Heart right ventricle (tissue), 16 donors: ENCODE measurements around the gene TAF5L. TPM values are rescaled to one million over a fixed set of nuclear protein-coding genes. Genes with fewer than 3 reads are reported as not detected.
A peak's percentile ranks its signal among the peaks of the same experiment; 100 is the strongest.

Source experiments
- ATAC-seq, 8 donors: fragments of 200-7000 bp; cut with Tn5 transposase; one replicate each; pipeline ENCODE4 v1.9.1; 2020; ENCODE audit warnings: mild to moderate bottlenecking in 8 of 8, moderate library complexity in 8 of 8, moderate number of reproducible peaks in 1 of 8
- DNase-seq, 2 donors: peaks; one replicate each; pipeline ENCODE4 v3.0.0-alpha.2; 2020
- H3K27ac ChIP-seq, 10 donors: fragments of 200-600 bp; sonication (generic) in 2 of 10; one replicate each; pipeline versions ENCODE4 v1.5.0 to v1.8.0; 2020 to 2022; ENCODE audit warnings: mild to moderate bottlenecking in 3 of 10
- H3K27me3 ChIP-seq, 7 donors: fragments of 200-600 bp; one replicate each; pipeline ENCODE4 v1.8.0; 2021 to 2022; ENCODE audit warnings: mild to moderate bottlenecking in 2 of 7
- H3K36me3 ChIP-seq, 9 donors: fragments of 200-600 bp; sonication (generic) in 1 of 9; one replicate each; pipeline versions ENCODE4 v1.5.0 to v1.8.0; 2020 to 2022; ENCODE audit warnings: mild to moderate bottlenecking in 2 of 9
- H3K4me1 ChIP-seq, 9 donors: fragments of 200-600 bp; sonication (generic) in 1 of 9; one replicate each; pipeline versions ENCODE4 v1.5.0 to v1.8.0; 2020 to 2022; ENCODE audit warnings: mild to moderate bottlenecking in 4 of 9
- H3K4me3 ChIP-seq, 10 donors: fragments of 200-600 bp; sonication (generic) in 2 of 10; one replicate each; pipeline versions ENCODE4 v1.5.0 to v1.8.0; 2020 to 2022; ENCODE audit warnings: mild to moderate bottlenecking in 7 of 10, moderate library complexity in 2 of 10
- H3K9me3 ChIP-seq, 11 donors: fragments of 200-600 bp in 10 of 11; sonication (generic) in 2 of 11; one replicate each; pipeline versions ENCODE4 v1.5.0 to v1.8.0; 2013 to 2022; ENCODE audit warnings: mild to moderate bottlenecking in 2 of 11, control low read depth in 1 of 11, moderate library complexity in 1 of 11
- WGBS, 2 donors: extraction: QIAGEN DNeasy Blood & Tissue Kit; methylation state at CpG; one replicate each; pipeline ENCODE4 v1.1.7; 2013; ENCODE audit warnings: inconsistent platforms in 1 of 2; 5-methylcytosine and 5-hydroxymethylcytosine counted together
- intact Hi-C, 10 donors: fragments of 100-400 bp; cut with DNase I; formaldehyde crosslinking; loops; one replicate each; pipeline versions ENCODE4 v1.11.1 to v1.14.2; 2022
- polyA plus RNA-seq, 2 donors: library from polyadenylated mRNA; stranded (reverse); fragments of 200-250 nt; gene quantifications; one replicate each; pipeline ENCODE4 v1.2.3, GENCODE V29; 2013
- total RNA-seq, 10 donors: library from RNA; stranded (reverse); fragmentation: NEBNext Ultra II Directional in 3 of 10; extraction: Animal tissue kit (Norgen Biotek cat#: 25700) in 3 of 10; gene quantifications; one replicate each; pipeline versions ENCODE4 v1.2.1 to v1.2.4, GENCODE V29; 2021 to 2023
- TF ChIP-seq, protein P1 (sequence below), 9 donors: fragments of 200-600 bp; sonication (generic) in 2 of 9; IDR thresholded peaks; one replicate each; pipeline versions ENCODE4 v1.5.0 to v1.8.0; 2021 to 2022; ENCODE audit warnings: antibody characterized with exemption in 9 of 9, mild to moderate bottlenecking in 5 of 9, moderate library complexity in 1 of 9
- donor health status: Arrhythmogenic right ventricular cardiomyopathy.
- donor health status: ischemic (EF 13 %, LVEDD 7.1; RV severe dilation, severe dysfunction).
- donor health status: healthy with polysubstance abuse.
- donor health status: DM: no; HTN: yes; CAD: no.
- donor health status: DM: no; HTN: no; CAD: no.
- donor health status: ischemic (EF 25% LVEDD 6.9; RV normal size, moderate dysfunction).
- donor health status: ischemic (EF 25% LVEDD 5.7; RV mildly dilated, moderate dysfunction).
- donor health status: healthy.
- donor health status: DM: yes; HTN: yes; CAD: no.
- donor health status: Ischemic cardiomyopathy.
- donor health status: ischemic (EF 35%, LVEDD 5.7; RV mildly dilated, moderate dysfunction).
- donor health status: nonischemic (EF 11% LVEDD 7.7; RV severe dilation, severe dysfunction).
- donor health status: DM: yes; HTN: yes; CAD: no.
- donor health status: PGD.
- donor health status: ischemic (EF 29% LVEDD 5.4; RV normal size, mild dysfunction).
- donor health status: nonischemic (EF 23%, LVEDD 6.1; RV moderate dilation, normal function).

Gene TAF5L
- total and polyA plus RNA-seq, 12 donors = 6.0 to 13.7 (median 10.9) TPM

DNA sequence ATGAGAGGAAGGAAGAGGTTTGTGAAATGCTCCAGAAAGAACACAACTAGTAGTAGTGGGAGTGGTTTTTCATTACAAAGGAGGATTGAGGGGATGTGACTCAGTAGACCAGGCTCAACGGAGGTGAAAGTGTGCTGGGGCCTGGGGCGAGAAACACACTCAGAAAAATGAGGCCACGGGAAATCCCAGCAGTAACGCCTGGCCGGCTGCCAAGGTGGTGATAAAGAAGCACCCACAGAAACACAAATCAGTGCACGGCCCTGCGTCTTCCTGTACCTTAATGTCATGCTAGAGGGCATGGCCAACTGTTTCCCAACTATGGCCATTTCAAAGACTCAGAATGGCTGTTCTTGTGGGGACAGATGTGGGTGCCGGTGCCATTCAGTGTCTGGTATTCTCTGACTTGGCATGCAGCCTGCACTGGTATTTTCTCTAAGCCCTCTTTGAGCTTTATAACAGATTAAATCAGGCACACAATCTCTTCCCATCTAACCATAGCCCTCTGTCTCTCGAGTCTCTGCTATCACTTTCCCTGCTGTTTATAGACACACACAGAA lies 38.3 kb upstream of the TAF5L start:
- peaks cover 0 to 20% (median under 1%) of the 10 kb centered on the region in 9 donors for H3K36me3 ChIP-seq
- DNase-seq (peak in 1 of 2 donors; percentile 13), ATAC-seq (no peak)
- peaks cover 0 to 15% (median 5%) of the 10 kb centered on the region in 9 donors for H3K4me1 ChIP-seq
- intact Hi-C loops = loop anchor here in 9 of 10 donors (5.0 to 10.0 kb wide), 8 partner anchors 401 to 648 kb away; partner anchors contain the start of gene GALNT2 (in 2 of the 9)
- no peak overlapping the region for H3K27ac ChIP-seq
- no peaks in the 10 kb centered on the region for H3K9me3 ChIP-seq
- no peaks in the 10 kb centered on the region for H3K27me3 ChIP-seq
- TF ChIP-seq, protein P1, sequence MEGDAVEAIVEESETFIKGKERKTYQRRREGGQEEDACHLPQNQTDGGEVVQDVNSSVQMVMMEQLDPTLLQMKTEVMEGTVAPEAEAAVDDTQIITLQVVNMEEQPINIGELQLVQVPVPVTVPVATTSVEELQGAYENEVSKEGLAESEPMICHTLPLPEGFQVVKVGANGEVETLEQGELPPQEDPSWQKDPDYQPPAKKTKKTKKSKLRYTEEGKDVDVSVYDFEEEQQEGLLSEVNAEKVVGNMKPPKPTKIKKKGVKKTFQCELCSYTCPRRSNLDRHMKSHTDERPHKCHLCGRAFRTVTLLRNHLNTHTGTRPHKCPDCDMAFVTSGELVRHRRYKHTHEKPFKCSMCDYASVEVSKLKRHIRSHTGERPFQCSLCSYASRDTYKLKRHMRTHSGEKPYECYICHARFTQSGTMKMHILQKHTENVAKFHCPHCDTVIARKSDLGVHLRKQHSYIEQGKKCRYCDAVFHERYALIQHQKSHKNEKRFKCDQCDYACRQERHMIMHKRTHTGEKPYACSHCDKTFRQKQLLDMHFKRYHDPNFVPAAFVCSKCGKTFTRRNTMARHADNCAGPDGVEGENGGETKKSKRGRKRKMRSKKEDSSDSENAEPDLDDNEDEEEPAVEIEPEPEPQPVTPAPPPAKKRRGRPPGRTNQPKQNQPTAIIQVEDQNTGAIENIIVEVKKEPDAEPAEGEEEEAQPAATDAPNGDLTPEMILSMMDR (IDR thresholded peaks at IDR 0.05) = no peak
- H3K4me3 ChIP-seq = no peak overlapping the region
- WGBS, 2 donors = 53 to 56% methylated on average over 9 of the region's 9 CpGs

DNA sequence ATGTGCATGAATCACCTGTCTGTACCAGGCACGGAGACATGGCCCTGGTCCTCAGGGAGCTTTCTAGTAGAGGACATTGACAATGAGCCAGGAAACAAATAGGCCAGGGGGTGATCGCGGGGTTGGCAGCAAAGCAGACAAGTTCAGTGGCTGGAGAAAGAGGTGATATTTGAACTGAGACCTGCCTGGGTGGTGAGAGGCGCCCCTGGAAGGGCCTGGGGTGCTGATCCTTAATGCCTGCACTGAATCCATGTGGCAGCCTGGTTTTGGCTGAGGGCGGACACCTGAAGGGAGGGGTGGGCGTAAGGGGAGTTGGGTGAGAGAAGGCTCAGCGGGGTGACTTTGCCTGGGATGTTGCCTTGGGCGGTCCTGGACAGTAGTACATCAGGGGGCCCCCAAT lies 36.0 kb upstream of the TAF5L start:
- ATAC-seq = peak in 2 of 8 donors; percentile 17 to 53
- TF ChIP-seq, protein P1 (IDR thresholded peaks at IDR 0.05) = no peak
- DNase-seq = no peak
- intact Hi-C loops = loop anchor here (1.0 to 10.0 kb wide), 11 partner anchors 403 to 650 kb away; partner anchors contain the start of gene GALNT2 (in 2 of the 10)
- H3K4me3 ChIP-seq = no peak overlapping the region
- peaks cover 0 to 41% (median 4%) of the 10 kb centered on the region in 9 donors for H3K36me3 ChIP-seq
- no peaks in the 10 kb centered on the region for H3K27me3 ChIP-seq
- peaks cover 0 to 15% (median 3%) of the 10 kb centered on the region in 9 donors for H3K4me1 ChIP-seq
- H3K9me3 ChIP-seq = no peaks in the 10 kb centered on the region
- H3K27ac ChIP-seq = no peak overlapping the region
- WGBS, 2 donors = 91% methylated on average over 8 of the region's 8 CpGs

DNA sequence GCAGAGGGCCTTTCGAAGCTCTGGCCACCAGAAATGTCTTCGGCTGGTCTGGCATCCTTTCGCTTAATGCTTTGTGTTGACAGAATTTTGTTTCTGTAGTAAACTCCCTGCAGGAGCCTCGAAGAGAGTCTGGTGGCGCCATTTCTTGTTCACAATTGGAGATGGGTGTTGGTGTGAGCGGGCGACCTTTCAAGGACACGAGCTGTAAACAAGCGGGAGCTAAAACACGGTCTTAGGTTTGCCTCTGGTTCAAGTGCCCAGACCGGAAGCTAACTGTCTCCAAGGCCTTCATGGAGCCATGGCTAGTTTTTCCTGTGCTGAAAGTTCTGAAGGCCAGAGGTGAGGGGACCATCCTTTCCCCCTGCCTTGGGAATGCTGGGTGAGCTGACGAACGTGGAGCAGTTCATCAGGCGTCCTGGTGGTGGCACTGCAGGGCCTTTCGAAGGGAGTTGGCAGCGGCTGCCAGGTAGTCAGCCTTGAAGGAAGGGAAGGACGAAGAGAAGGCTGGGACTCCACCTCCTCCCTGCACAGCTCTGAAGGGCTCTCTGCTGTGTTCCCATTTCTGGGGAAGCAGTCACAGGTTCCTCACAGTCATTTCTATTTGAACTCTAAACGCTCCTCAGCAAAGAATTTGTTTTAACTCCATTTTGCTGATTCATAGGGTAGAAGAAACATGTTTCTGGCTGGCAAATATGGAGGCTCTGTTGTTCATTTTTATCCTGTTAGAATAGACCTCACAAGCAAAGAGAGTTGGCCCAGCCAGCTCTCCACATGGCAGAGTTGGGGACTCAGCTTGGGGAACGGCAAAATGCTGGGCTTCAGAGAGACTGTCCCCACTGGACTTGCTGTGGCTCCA lies 35.3 kb upstream of the TAF5L start:
- 57 to 60% methylated on average over 19 of the region's 19 CpGs for WGBS, 2 donors
- peak; percentile 86 to 94 (median 91) for ATAC-seq
- peak; percentile 75 to 82 for DNase-seq
- intact Hi-C loops = loop anchor here (1.0 to 10.0 kb wide), 11 partner anchors 404 to 651 kb away; partner anchors contain the start of gene GALNT2 (in 2 of the 10)
- Histone ChIP-seq H3K9me3 (no peaks in the 10 kb centered on the region), H3K36me3 (peaks cover 0 to 48% (median 4%) of the 10 kb centered on the region in 9 donors), H3K27me3 (no peaks in the 10 kb centered on the region), H3K27ac (no peak overlapping the region), H3K4me3 (no peak overlapping the region), H3K4me1 (peaks cover 0 to 15% (median 3%) of the 10 kb centered on the region in 9 donors)
- TF ChIP-seq, protein P1 (IDR thresholded peaks at IDR 0.05) = peak; percentile 85 to 96 (median 91)

DNA sequence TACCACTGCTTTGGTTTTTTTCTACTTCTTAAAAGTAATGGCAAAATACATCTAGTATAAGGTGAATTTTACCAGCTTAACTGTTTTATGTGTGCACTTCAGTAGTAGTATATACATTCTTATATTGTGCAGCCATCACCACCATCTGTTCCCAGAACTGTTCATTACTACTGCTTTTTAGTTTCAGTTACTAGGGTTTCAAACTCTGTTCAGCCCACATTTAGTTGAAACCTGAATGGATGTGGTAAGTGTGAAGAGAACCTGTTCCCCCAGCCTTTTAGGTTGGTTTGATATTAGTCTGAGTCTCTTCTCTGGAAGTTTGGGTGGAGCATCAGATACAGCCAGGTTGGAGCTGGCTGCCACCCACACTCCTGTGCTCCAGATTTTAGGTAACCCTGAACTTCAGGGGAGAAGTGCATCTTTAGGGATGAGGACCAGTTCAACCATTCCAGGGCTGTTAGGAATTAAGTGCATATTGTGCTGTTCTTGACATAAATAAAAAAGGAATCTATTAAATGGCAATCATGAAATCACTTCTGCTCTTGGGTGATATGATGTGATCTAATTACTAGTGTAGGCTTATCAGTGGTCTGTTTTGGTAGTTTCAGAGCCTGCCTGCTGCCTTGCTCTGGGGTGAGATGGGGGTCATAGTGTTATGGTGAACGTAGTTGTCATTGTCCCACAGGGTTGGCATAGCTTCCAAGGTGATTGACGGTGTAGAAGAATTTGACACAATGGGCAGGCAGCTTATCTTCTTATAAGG lies 32.3 kb upstream of the TAF5L start:
- Histone ChIP-seq H3K9me3 (no peaks in the 10 kb centered on the region), H3K27me3 (no peaks in the 10 kb centered on the region), H3K4me3 (no peak overlapping the region), H3K4me1 (peaks cover 0 to 6% (median 3%) of the 10 kb centered on the region in 9 donors), H3K27ac (no peak overlapping the region), H3K36me3 (peaks cover 0 to 77% (median 20%) of the 10 kb centered on the region in 9 donors)
- no peak for ATAC-seq
- TF ChIP-seq, protein P1 (IDR thresholded peaks at IDR 0.05) = no peak
- 90 to 94% methylated on average over 2 of the region's 2 CpGs for WGBS, 2 donors
- intact Hi-C loops = loop anchor here in 1 of 10 donors (5.0 kb wide), 1 partner anchor 819 kb away; no protein-coding TSS in a partner anchor
- no peak for DNase-seq
